Femur (tissue), 1 donor: ENCODE measurements around the gene APLP1.
"Not testable (repeated sequence)": the region's sequence is repeated elsewhere in the genome, so short reads cannot be mapped to it uniquely, and the experiment has no call there.

ENCODE experiments used
- DNase-seq: peaks from one replicate; pipeline ENCODE4 v3.0.0-alpha.2; 2017

The APLP1 gene

GRCh38 chr19:35885225-35885738 lies 16.9 kb downstream of the APLP1 start:
- no peak for DNase-seq

GRCh38 chr19:35885904-35886303 lies 17.5 kb downstream of the APLP1 start:
- DNase-seq, result no peak

- no peak for DNase-seq
These were observed 18.8 kb downstream of the APLP1 start for GRCh38 chr19:35887197-35887596.

GRCh38 chr19:35888398-35888797 lies 20.0 kb downstream of the APLP1 start:
- DNase-seq, result no peak

GRCh38 chr19:35889370-35890112 lies 21.2 kb downstream of the APLP1 start:
- DNase-seq, result no peak

- no peak for DNase-seq
These were observed 21.8 kb downstream of the APLP1 start for GRCh38 chr19:35890113-35890650.

- not testable (repeated sequence) for DNase-seq
These were observed 23.4 kb downstream of the APLP1 start for GRCh38 chr19:35891819-35892218.

GRCh38 chr19:35894342-35894741 lies 26.0 kb downstream of the APLP1 start:
- no peak for DNase-seq

GRCh38 chr19:35895911-35896642 lies 27.7 kb downstream of the APLP1 start:
- no peak for DNase-seq

- no peak for DNase-seq
These were observed 28.3 kb downstream of the APLP1 start for GRCh38 chr19:35896643-35897040.

GRCh38 chr19:35897706-35898451 lies 29.5 kb downstream of the APLP1 start:
- DNase-seq, result no peak

- DNase-seq, result no peak
These were observed 30.1 kb downstream of the APLP1 start for GRCh38 chr19:35898499-35898809.

GRCh38 chr19:35899547-35900214 lies 31.3 kb downstream of the APLP1 start:
- DNase-seq, result peak; percentile 86

GRCh38 chr19:35901055-35901644 lies 32.8 kb downstream of the APLP1 start:
- DNase-seq, result no peak

GRCh38 chr19:35901854-35902661 lies 33.7 kb downstream of the APLP1 start, which contains the start of gene HCST:
HCST (plus strand) TSS chr19:35902529; CDS start chr19:35902594, 65 bp downstream.
- peak; percentile 45 for DNase-seq

GRCh38 chr19:35902870-35903475 lies 34.6 kb downstream of the APLP1 start:
- DNase-seq, result no peak

- DNase-seq, result peak; percentile 84
These were observed 35.3 kb downstream of the APLP1 start for GRCh38 chr19:35903550-35904179.

GRCh38 chr19:35904311-35905068 lies 36.1 kb downstream of the APLP1 start:
- no peak for DNase-seq

- no peak for DNase-seq
These were observed 36.9 kb downstream of the APLP1 start for GRCh38 chr19:35905178-35905727.
